Keratinocyte (primary cell): ENCODE results near the gene ZSWIM3. TPM values are rescaled to one million over a fixed set of nuclear protein-coding genes. Genes with fewer than 3 reads are reported as not detected.

Source experiments
- DNase-seq: peaks from one replicate; pipeline ENCODE4 v3.0.0-alpha.2; 2011; ENCODE audit warnings: low read depth, missing footprints, low spot score
- FAIRE-seq: peaks from 2 replicates; lab custom pipeline; 2011; peaks lifted over from hg19 to GRCh38; lab: Jason Lieb, UNC
- H2AFZ ChIP-seq: 2 replicates; pipeline ENCODE4 v1.6.0; 2012; ENCODE audit warnings: low read length, control low read depth, inconsistent platforms; ENCODE audit not compliant: control insufficient read depth
- H3K27ac ChIP-seq: 2 replicates; pipeline ENCODE4 v1.5.1; 2011; ENCODE audit warnings: low read length; ENCODE audit not compliant: control insufficient read depth, insufficient read depth
- H3K27me3 ChIP-seq: 3 replicates; pipeline ENCODE4 v1.6.0; 2011; ENCODE audit warnings: low read length; ENCODE audit not compliant: control insufficient read depth, insufficient read depth; ENCODE audit errors: extremely low read depth
- H3K36me3 ChIP-seq, 2 experiments: 2 replicates in 1 of 2; 3 replicates in 1 of 2; pipeline ENCODE4 v1.5.1; 2011; ENCODE audit warnings: low read length in 2 of 2, mild to moderate bottlenecking in 1 of 2; ENCODE audit not compliant: control insufficient read depth in 2 of 2, insufficient read depth in 2 of 2; ENCODE audit errors: extremely low read depth in 1 of 2
- H3K4me1 ChIP-seq: 3 replicates; pipeline ENCODE4 v1.5.1; 2011; ENCODE audit warnings: low read length; ENCODE audit not compliant: control insufficient read depth, insufficient read depth; ENCODE audit errors: extremely low read depth
- H3K4me2 ChIP-seq: 3 replicates; pipeline ENCODE4 v1.6.0; 2011; ENCODE audit warnings: low read depth, low read length; ENCODE audit not compliant: control insufficient read depth, insufficient read depth; ENCODE audit errors: extremely low read depth
- H3K4me3 ChIP-seq, 3 experiments: fragments of 200-600 bp in 1 of 3; sonication (generic) in 1 of 3; 2 replicates in 2 of 3; 3 replicates in 1 of 3; pipeline ENCODE4 v1.5.1; 2011 to 2016; ENCODE audit warnings: low read length in 3 of 3, mild to moderate bottlenecking in 3 of 3, control low read depth in 2 of 3, inconsistent platforms in 1 of 3, low read depth in 1 of 3, mixed read lengths in 1 of 3, mixed run types in 1 of 3, moderate library complexity in 1 of 3; ENCODE audit not compliant: control insufficient read depth in 2 of 3, insufficient read depth in 2 of 3; ENCODE audit errors: extremely low read depth in 1 of 3
- H3K79me2 ChIP-seq: 2 replicates; pipeline ENCODE4 v1.6.0; 2012; ENCODE audit warnings: low read length; ENCODE audit not compliant: control insufficient read depth, insufficient read depth
- H3K9ac ChIP-seq: 3 replicates; pipeline ENCODE4 v1.6.0; 2011; ENCODE audit warnings: low read length; ENCODE audit not compliant: control insufficient read depth, insufficient read depth; ENCODE audit errors: extremely low read depth
- H3K9me1 ChIP-seq: 3 replicates; pipeline ENCODE4 v1.6.0; 2011; ENCODE audit warnings: low read length; ENCODE audit not compliant: control insufficient read depth, insufficient read depth; ENCODE audit errors: extremely low read depth
- H3K9me3 ChIP-seq: 2 replicates; pipeline ENCODE4 v1.5.1; 2012; ENCODE audit warnings: low read depth, low read length; ENCODE audit not compliant: control insufficient read depth
- H4K20me1 ChIP-seq: 3 replicates; pipeline ENCODE4 v1.6.0; 2011; ENCODE audit warnings: low read length; ENCODE audit not compliant: control insufficient read depth, insufficient read depth; ENCODE audit errors: extremely low read depth
- CTCF ChIP-seq, 3 experiments: IDR thresholded peaks in 1 of 3; conservative IDR thresholded peaks in 1 of 3; optimal IDR thresholded peaks in 1 of 3; 2 replicates in 2 of 3; 3 replicates in 1 of 3; pipeline versions ENCODE3 to v1.5.1; 2011; ENCODE audit warnings: low read length in 3 of 3, mild to moderate bottlenecking in 3 of 3, moderate library complexity in 2 of 3, control low read depth in 1 of 3, inconsistent platforms in 1 of 3; ENCODE audit not compliant: insufficient read depth in 2 of 3; ENCODE audit errors: extremely low read depth in 1 of 3
- EZH2 ChIP-seq: IDR thresholded peaks from one replicate; pipeline ENCODE4 v1.6.1; 2012; ENCODE audit warnings: inconsistent platforms, mild to moderate bottlenecking, low read length, moderate library complexity
- dilution Hi-C: fragments of 300-500 bp; cut with MboI; formaldehyde crosslinking; loops from one replicate; pipeline ENCODE4 v1.7.0; 2020; ENCODE audit warnings: low sequenced_read_pairs; ENCODE audit not compliant: extremely low pct_ligation_motif_present
- polyA plus RNA-seq, 5 experiments: library from polyadenylated mRNA; depleted of rRNA in 3 of 5; stranded (reverse) in 3 of 5; stranded (forward) in 1 of 5; unstranded in 1 of 5; fragments of >200 nt; gene quantifications; 1 replicate in 1 of 5; 2 replicates in 3 of 5; 3 replicates in 1 of 5; pipeline versions ENCODE4 v1.2.1 to v1.2.3, GENCODE V29; 2011 to 2012; ENCODE audit warnings: missing spikeins in 2 of 5, low read depth in 1 of 5, low replicate concordance in 1 of 5

ZSWIM3 gene
- polyA plus RNA-seq, 1 donor (not counting 4 experiments of a cell fraction or from before 2014, with no cell fraction given): 2.0 TPM

GRCh38 chr20:45911486-45912343 lies 54.3 kb downstream of the ZSWIM3 start, which contains the start of gene PLTP:
PLTP (minus strand) TSS chr20:45912155; CDS start chr20:45911452, 703 bp downstream.
- H2AFZ ChIP-seq: peak within 1 kb of the TSS; percentile 81
- TF ChIP-seq CTCF (optimal IDR thresholded peaks at IDR 0.05 in 1 of 3, IDR thresholded peaks at IDR 0.05 in 1 of 3, conservative IDR thresholded peaks at IDR 0.05 in 1 of 3; ENCODE audit: extremely low read depth in 1 of 3, insufficient read depth in 2 of 3, low read length in 3 of 3) (no peak), EZH2 (no peak)
- H3K27ac ChIP-seq: peak within 1 kb of the TSS; percentile 70
- H3K36me3 ChIP-seq: peaks cover 3 to 8% of the 10 kb centered on the region in 2 experiments
- no peak for DNase-seq
- no peaks in the 10 kb centered on the region for H3K27me3 ChIP-seq
- peak within 1 kb of the TSS; percentile 94 for H3K4me2 ChIP-seq
- no peaks in the 10 kb centered on the region for H3K79me2 ChIP-seq
- FAIRE-seq: no peak
- peaks cover 16% of the 10 kb centered on the region for H3K4me1 ChIP-seq
- H3K9me1 ChIP-seq: no peaks in the 10 kb centered on the region
- peak within 1 kb of the TSS; percentile 76 for H3K9ac ChIP-seq
- no peaks in the 10 kb centered on the region for H4K20me1 ChIP-seq
- H3K4me3 ChIP-seq: peak within 1 kb of the TSS; percentile 45 to 71 (median 60)
- dilution Hi-C loops: no loop called here
- H3K9me3 ChIP-seq: no peaks in the 10 kb centered on the region

- dilution Hi-C loops: no loop called here
- Histone ChIP-seq H3K4me1 (peaks cover 16% of the 10 kb centered on the region), H3K27ac (peak overlapping the region; percentile 70), H3K4me3 (peak overlapping the region; percentile 45 to 71 (median 60)), H2AFZ (peak overlapping the region; percentile 65), H3K9ac (peak overlapping the region; percentile 76), H3K79me2 (no peaks in the 10 kb centered on the region), H3K9me3 (no peaks in the 10 kb centered on the region), H3K9me1 (no peaks in the 10 kb centered on the region), H3K4me2 (peak overlapping the region; percentile 94), H3K27me3 (no peaks in the 10 kb centered on the region), H3K36me3 (peaks cover 3 to 7% of the 10 kb centered on the region in 2 experiments), H4K20me1 (no peaks in the 10 kb centered on the region)
- FAIRE-seq (no peak), DNase-seq (no peak)
- TF ChIP-seq EZH2: no peak
- TF ChIP-seq CTCF (optimal IDR thresholded peaks at IDR 0.05 in 1 of 3, IDR thresholded peaks at IDR 0.05 in 1 of 3, conservative IDR thresholded peaks at IDR 0.05 in 1 of 3; ENCODE audit: extremely low read depth in 1 of 3, insufficient read depth in 2 of 3, low read length in 3 of 3): no peak
Observed at GRCh38 chr20:45912344-45912682, 54.9 kb downstream of the ZSWIM3 start.
